ENCODE results near the gene FXYD5.

FXYD5 gene

DNA sequence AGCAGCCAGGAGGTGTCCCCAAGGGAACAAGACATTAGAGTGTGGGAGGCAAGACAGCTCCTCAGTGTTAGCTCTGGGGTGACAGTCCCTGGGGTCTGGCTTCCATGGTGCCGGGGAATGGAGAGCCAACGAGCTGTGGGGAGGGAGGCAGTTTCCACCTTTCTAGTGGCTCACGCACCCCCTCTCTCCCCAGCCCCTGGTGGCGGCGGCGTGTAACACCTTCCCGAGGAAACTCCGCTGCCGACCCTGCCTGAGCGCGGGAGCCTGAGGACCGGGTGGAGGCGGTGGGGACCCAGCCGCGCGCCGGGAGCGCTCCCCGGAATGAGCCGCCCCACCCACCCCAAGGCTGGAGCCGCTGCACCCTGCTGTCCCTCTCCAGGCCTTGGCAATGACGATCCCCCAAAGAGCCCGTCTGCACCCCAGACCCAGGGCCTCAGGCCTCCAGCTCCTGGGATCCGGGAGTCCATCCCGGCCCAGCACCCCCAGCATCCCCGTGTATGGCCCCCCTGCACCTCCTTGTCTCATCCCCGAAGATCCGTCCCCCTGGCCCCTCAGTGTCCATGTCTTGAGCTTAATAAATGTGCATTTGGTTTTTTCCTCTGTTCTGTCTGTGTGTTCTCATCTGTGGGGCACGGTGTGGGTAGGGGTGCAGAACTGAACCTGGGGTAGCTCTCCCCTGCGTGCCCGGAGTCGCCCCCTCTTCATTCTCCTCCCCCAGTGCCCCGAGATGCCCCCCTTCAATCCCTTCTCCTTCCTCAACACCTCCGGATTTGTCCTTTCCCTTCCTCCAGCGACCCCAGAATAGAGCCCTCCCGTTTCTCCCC is 622 bp upstream of the FXYD5 start:
- DNase-seq (ENCODE audit: extremely low spot score) = peak; percentile 81
- TF ChIP-seq CTCF (IDR thresholded peaks at IDR 0.05; ENCODE audit: control extremely low read depth, extremely low read depth, low read depth, missing control alignments) = peak; percentile 59
- POLR2A ChIA-PET = no interaction called here
- CTCF ChIA-PET = interaction anchor here (0.6 to 2.8 kb wide), 14 partner anchors 8 to 336 kb away, joined by 3 to 24 read pairs (median 3); partner anchors contain the start of genes FXYD3, FXYD7 and LGI4

DNA sequence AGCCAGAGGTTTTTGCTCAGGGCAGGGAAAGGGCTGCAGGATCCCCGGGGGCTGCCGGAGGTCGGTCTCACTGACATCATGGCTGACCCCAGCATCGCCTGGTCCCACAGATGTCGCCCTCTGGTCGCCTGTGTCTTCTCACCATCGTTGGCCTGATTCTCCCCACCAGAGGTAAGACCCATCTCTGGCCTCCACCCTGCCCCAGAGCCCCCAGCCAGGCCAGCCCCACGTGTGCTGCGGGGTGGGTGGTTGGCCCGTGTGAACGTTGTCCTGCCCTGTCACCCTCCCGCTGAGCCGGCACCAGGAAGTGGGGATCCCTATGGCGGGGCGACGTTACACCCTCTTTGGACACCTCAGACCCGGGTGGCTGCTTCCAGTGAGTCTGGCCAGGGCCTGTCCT is 906 bp downstream of the FXYD5 start:
- CTCF ChIA-PET = interaction anchor here (0.9 to 2.5 kb wide), 2 partner anchors 13 kb away, joined by 3 to 24 read pairs; partner anchors contain the start of gene FXYD7
- DNase-seq (ENCODE audit: extremely low spot score) = peak; percentile 58
- POLR2A ChIA-PET = no interaction called here

GRCh38 chr19:35155981-35156672 is 1.6 kb downstream of the FXYD5 start:
- ChIA-PET CTCF (interaction anchor here (0.9 kb wide), 1 partner anchor 14 kb away, joined by 3 read pairs; no protein-coding TSS in a partner anchor), POLR2A (no interaction called here)
- no peak for TF ChIP-seq CTCF (IDR thresholded peaks at IDR 0.05; ENCODE audit: control extremely low read depth, extremely low read depth, low read depth, missing control alignments)
- DNase-seq (ENCODE audit: extremely low spot score) = no peak

More for the DNA sequence above, 906 bp downstream of the FXYD5 start:
- peak; percentile 16 for TF ChIP-seq CTCF (IDR thresholded peaks at IDR 0.05; ENCODE audit: control extremely low read depth, extremely low read depth, low read depth, missing control alignments)

DNA sequence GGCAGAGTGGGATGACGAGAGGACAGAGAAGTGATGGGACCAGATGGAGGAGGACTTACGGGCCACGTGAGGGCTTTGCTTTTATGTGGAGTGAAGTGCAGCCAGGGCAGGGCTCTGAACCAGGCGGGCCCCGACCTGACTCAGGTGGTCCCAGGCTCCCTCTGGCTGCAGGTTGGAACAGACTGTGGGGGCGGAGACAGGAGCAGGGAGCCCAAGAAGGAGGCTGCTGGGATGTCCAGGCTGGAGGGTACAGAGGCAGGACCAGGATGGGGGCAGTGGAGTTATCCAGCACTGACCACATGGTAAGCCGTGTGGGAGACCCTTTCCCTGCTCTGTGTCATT is 2.1 kb downstream of the FXYD5 start:
- ChIA-PET POLR2A (no interaction called here), CTCF (interaction anchor here (0.9 kb wide), 1 partner anchor 15 kb away, joined by 3 read pairs; no protein-coding TSS in a partner anchor)
- no peak for TF ChIP-seq CTCF (IDR thresholded peaks at IDR 0.05; ENCODE audit: control extremely low read depth, extremely low read depth, low read depth, missing control alignments)
- DNase-seq (ENCODE audit: extremely low spot score) = no peak

GRCh38 chr19:35157431-35157830 is 2.9 kb downstream of the FXYD5 start:
- TF ChIP-seq CTCF (IDR thresholded peaks at IDR 0.05; ENCODE audit: control extremely low read depth, extremely low read depth, low read depth, missing control alignments) = no peak
- POLR2A ChIA-PET = no interaction called here

DNA sequence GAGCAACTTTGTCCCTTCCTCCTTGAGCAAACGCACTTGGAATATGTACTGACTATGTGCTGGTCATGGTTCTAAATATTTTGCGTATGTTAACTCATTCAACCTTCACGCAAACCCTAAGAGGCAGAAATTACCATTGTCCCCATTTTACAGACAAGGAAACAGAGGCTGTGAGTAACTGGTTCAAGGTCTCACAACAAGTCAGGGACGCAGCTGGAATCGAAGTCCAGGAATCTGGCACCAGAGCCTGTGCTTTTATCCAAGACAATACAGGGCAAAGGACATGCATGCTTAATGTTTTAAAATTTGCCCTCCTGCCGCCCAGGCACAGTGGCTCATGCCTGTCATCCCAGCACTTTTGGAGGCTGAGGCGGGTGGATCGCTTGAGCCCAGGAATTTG is 5.1 kb downstream of the FXYD5 start:
- POLR2A ChIA-PET = no interaction called here
- DNase-seq (ENCODE audit: extremely low spot score) = no peak

More at GRCh38 chr19:35157431-35157830, 2.9 kb downstream of the FXYD5 start:
- CTCF ChIA-PET = interaction anchor here (1.2 kb wide), 1 partner anchor 21 kb away, joined by 3 read pairs; no protein-coding TSS in a partner anchor
- no peak for DNase-seq (ENCODE audit: extremely low spot score)

More for the DNA sequence above, 5.1 kb downstream of the FXYD5 start:
- CTCF ChIA-PET = interaction anchor here (1.0 kb wide), 1 partner anchor 24 kb away, joined by 3 read pairs; the partner anchor contains the start of gene LGI4
- TF ChIP-seq CTCF (IDR thresholded peaks at IDR 0.05; ENCODE audit: control extremely low read depth, extremely low read depth, low read depth, missing control alignments) = no peak
